Fibroblast of lung (primary cell): ENCODE measurements around the gene HSD17B13. TPM values are rescaled to one million over a fixed set of nuclear protein-coding genes. Genes with fewer than 3 reads are reported as not detected.

ENCODE experiments used
- DNase-seq, 2 donors: peaks; one replicate each; pipeline versions ENCODE4 v3.0.0 to v3.0.0-alpha.2; 2010; ENCODE audit warnings: low read depth in 2 of 2
- H2AFZ ChIP-seq: 2 replicates; pipeline ENCODE4 v1.5.1; 2012; ENCODE audit warnings: low read length, control low read depth, inconsistent platforms
- H3K27ac ChIP-seq: 2 replicates; pipeline ENCODE4 v1.5.1; 2011; ENCODE audit warnings: low read length, control low read depth; ENCODE audit not compliant: insufficient read depth
- H3K27me3 ChIP-seq: 2 replicates; pipeline ENCODE4 v1.5.1; 2011; ENCODE audit warnings: mild to moderate bottlenecking, low read length; ENCODE audit not compliant: control insufficient read depth, insufficient read depth
- H3K36me3 ChIP-seq: 2 replicates; pipeline ENCODE4 v1.5.1; 2011; ENCODE audit warnings: low read length; ENCODE audit not compliant: control insufficient read depth, insufficient read depth
- H3K4me1 ChIP-seq: 2 replicates; pipeline ENCODE4 v1.5.1; 2011; ENCODE audit warnings: low read length; ENCODE audit not compliant: control insufficient read depth, insufficient read depth; ENCODE audit errors: extremely low read depth
- H3K4me2 ChIP-seq: 2 replicates; pipeline ENCODE4 v1.5.1; 2011; ENCODE audit warnings: low read length, control low read depth; ENCODE audit not compliant: insufficient read depth; ENCODE audit errors: extremely low read depth
- H3K4me3 ChIP-seq, 4 experiments: fragments of 200-600 bp in 1 of 4; sonication (generic) in 1 of 4; replicated peaks in 1 of 4; 2 replicates each; pipeline ENCODE4 v1.5.1; 2011 to 2016; ENCODE audit warnings: low read length in 4 of 4, low read depth in 3 of 4, mild to moderate bottlenecking in 3 of 4, control low read depth in 2 of 4, inconsistent platforms in 1 of 4, mixed read lengths in 1 of 4; ENCODE audit not compliant: insufficient read depth in 1 of 4; ENCODE audit errors: control extremely low read depth in 1 of 4
- H3K79me2 ChIP-seq: 2 replicates; pipeline ENCODE4 v1.5.1; 2012; ENCODE audit warnings: mild to moderate bottlenecking, low read length, inconsistent platforms; ENCODE audit not compliant: control insufficient read depth, insufficient read depth
- H3K9ac ChIP-seq: 2 replicates; pipeline ENCODE4 v1.5.1; 2011; ENCODE audit warnings: mild to moderate bottlenecking, low read length, control low read depth; ENCODE audit not compliant: insufficient read depth
- H3K9me3 ChIP-seq: 2 replicates; pipeline ENCODE4 v1.5.1; 2012; ENCODE audit warnings: low read depth, low read length; ENCODE audit not compliant: control insufficient read depth, insufficient read depth
- H4K20me1 ChIP-seq: 2 replicates; pipeline ENCODE4 v1.5.1; 2011; ENCODE audit warnings: low read length; ENCODE audit not compliant: control insufficient read depth, insufficient read depth; ENCODE audit errors: extremely low read depth
- CTCF ChIP-seq, 2 donors: IDR thresholded peaks in 1 of 2; conservative IDR thresholded peaks in 1 of 2; 1 replicate in 1 of 2; 2 replicates in 1 of 2; pipeline ENCODE4 v1.5.1; 2011 to 2012; ENCODE audit warnings: low read length in 2 of 2, control low read depth in 1 of 2, inconsistent platforms in 1 of 2, low read depth in 1 of 2, mild to moderate bottlenecking in 1 of 2
- EZH2 ChIP-seq: IDR thresholded peaks from 2 replicates; pipeline ENCODE4 v1.5.1; 2012; ENCODE audit warnings: low read length, control low read depth, mild to moderate bottlenecking; ENCODE audit errors: missing control alignments
- polyA minus RNA-seq: library from RNA; depleted of rRNA, polyadenylated mRNA; stranded (reverse); fragments of >200 nt; gene quantifications from 2 replicates; pipeline ENCODE4 v1.2.3, GENCODE V29; 2011; ENCODE audit warnings: low replicate concordance
- polyA plus RNA-seq, 2 donors: library from polyadenylated mRNA; depleted of rRNA in 1 of 2; stranded (reverse) in 1 of 2; unstranded in 1 of 2; fragments of >200 nt; gene quantifications; 2 replicates each; pipeline ENCODE4 v1.2.1, GENCODE V29; 2011 to 2012; ENCODE audit warnings: missing spikeins in 1 of 2
- total RNA-seq: library from RNA; depleted of rRNA; stranded (reverse); fragments of >200 nt; gene quantifications from 2 replicates; pipeline ENCODE4 v1.2.1, GENCODE V29; 2014

HSD17B13 gene, protein sequence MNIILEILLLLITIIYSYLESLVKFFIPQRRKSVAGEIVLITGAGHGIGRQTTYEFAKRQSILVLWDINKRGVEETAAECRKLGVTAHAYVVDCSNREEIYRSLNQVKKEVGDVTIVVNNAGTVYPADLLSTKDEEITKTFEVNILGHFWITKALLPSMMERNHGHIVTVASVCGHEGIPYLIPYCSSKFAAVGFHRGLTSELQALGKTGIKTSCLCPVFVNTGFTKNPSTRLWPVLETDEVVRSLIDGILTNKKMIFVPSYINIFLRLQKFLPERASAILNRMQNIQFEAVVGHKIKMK
- total RNA-seq: under 0.01 and 0.17 TPM in 2 replicates
- polyA plus RNA-seq: 0.11 and 0.19 TPM in 2 replicates
- polyA plus RNA-seq (2012): 0.09 and 0.12 TPM in 2 replicates
- polyA minus RNA-seq: not detected in 2 replicates

GRCh38 chr4:87322754-87323153, at the start of gene HSD17B13:
Gene HSD17B13 (minus strand): TSS chr4:87322882. CDS start chr4:87322841, 41 bp downstream.
- no peak within 1 kb of the TSS for H3K4me3 ChIP-seq
- no peaks in the 10 kb centered on the region for H3K36me3 ChIP-seq
- no peaks in the 10 kb centered on the region for H3K9me3 ChIP-seq
- H3K4me1 ChIP-seq: no peaks in the 10 kb centered on the region
- no peak within 1 kb of the TSS for H3K4me2 ChIP-seq
- no peak within 1 kb of the TSS for H3K27ac ChIP-seq
- H3K9ac ChIP-seq: no peak within 1 kb of the TSS
- no peaks in the 10 kb centered on the region for H3K27me3 ChIP-seq
- TF ChIP-seq CTCF (conservative IDR thresholded peaks at IDR 0.05 in 1 of 2, IDR thresholded peaks at IDR 0.05 in 1 of 2; ENCODE audit: low read depth in 1 of 2, low read length in 2 of 2) (no peak), EZH2 (no peak)
- H2AFZ ChIP-seq: no peak within 1 kb of the TSS
- no peak for DNase-seq
- no peaks in the 10 kb centered on the region for H4K20me1 ChIP-seq
- H3K79me2 ChIP-seq: no peaks in the 10 kb centered on the region

DNA sequence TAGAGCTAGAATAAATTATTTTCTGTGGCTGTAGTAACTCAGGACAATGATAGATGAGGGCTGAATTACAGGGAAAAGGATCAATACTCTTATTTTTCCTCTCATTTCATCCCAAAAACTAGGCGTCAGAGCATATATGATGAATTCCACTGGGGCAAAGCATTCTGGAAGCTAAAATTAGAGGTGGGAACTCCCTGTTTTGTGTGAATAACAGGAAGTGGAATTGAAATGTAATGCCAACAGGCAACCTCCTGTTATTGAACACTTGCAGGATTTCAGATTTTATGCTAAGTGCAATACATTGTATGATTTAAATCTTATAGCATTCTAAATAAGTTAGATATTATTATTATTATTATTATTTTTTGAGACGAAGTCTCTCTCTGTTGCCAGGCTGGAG, 47.4 kb upstream of the HSD17B13 start:
- TF ChIP-seq CTCF (conservative IDR thresholded peaks at IDR 0.05 in 1 of 2, IDR thresholded peaks at IDR 0.05 in 1 of 2; ENCODE audit: low read depth in 1 of 2, low read length in 2 of 2) (no peak), EZH2 (no peak)
- no peak overlapping the region for H3K9ac ChIP-seq
- no peak overlapping the region for H3K4me3 ChIP-seq
- H3K79me2 ChIP-seq: no peaks in the 10 kb centered on the region
- H3K4me2 ChIP-seq: no peak overlapping the region
- H3K36me3 ChIP-seq: peaks cover 4% of the 10 kb centered on the region
- no peak for DNase-seq
- no peaks in the 10 kb centered on the region for H3K9me3 ChIP-seq
- H3K27me3 ChIP-seq: no peaks in the 10 kb centered on the region
- H4K20me1 ChIP-seq: no peaks in the 10 kb centered on the region
- H3K4me1 ChIP-seq: no peaks in the 10 kb centered on the region
- H3K27ac ChIP-seq: no peak overlapping the region
- no peak overlapping the region for H2AFZ ChIP-seq

DNA sequence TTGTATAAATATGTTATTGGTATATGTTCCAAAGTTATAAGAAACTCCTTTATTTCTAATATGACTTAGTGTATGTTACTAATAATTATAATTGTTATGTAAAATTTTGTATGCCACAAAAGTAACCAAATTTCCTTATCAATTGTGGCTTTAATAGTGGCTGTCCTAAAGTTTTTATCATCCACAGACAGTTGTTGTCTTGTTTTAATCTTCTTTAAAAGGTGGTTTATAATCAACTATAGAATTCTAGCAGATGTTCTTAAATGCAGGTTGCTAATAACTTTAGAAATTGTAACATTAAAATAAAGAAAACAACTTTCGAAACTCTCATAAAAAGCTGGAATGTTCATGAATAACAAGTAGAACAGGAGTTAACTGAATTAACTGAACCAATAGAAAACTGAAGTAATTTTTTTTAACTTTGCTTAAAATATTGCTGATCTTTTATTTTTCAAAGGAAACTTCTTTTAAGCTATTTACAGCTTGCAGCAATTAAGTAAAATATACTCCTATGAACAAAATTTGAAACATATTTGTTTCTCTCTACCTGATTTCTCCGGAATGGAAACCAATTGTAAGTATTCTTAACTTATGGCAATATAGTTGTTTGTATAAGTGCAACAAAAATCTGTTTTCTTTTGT, 44.0 kb upstream of the HSD17B13 start:
- no peak for TF ChIP-seq CTCF (conservative IDR thresholded peaks at IDR 0.05 in 1 of 2, IDR thresholded peaks at IDR 0.05 in 1 of 2; ENCODE audit: low read depth in 1 of 2, low read length in 2 of 2)
- no peak for TF ChIP-seq EZH2
- Histone ChIP-seq H4K20me1 (no peaks in the 10 kb centered on the region), H2AFZ (no peak overlapping the region), H3K9ac (no peak overlapping the region), H3K4me2 (no peak overlapping the region), H3K79me2 (no peaks in the 10 kb centered on the region), H3K4me3 (no peak overlapping the region), H3K4me1 (no peaks in the 10 kb centered on the region), H3K9me3 (no peaks in the 10 kb centered on the region), H3K36me3 (peaks cover 3% of the 10 kb centered on the region), H3K27me3 (no peaks in the 10 kb centered on the region), H3K27ac (no peak overlapping the region)
- DNase-seq: no peak
